K562 (cell line): ENCODE data around the gene FDPS. TPM values are rescaled to one million over a fixed set of nuclear protein-coding genes. Genes with fewer than 3 reads are reported as not detected.

Experiments used
- AFF4 ChIP-seq: sonication (generic); formaldehyde crosslinking; IDR thresholded peaks from 2 replicates; pipeline ENCODE4 v1.8.0; 2023; ENCODE audit warnings: mild to moderate bottlenecking, missing genetic modification reagents
- CAMTA2 ChIP-seq: fragments of 250-450 bp; sonication (Bioruptor Pico); conservative IDR thresholded peaks from 2 replicates; pipeline ENCODE4 v1.5.1; 2022
- GTF2A2 ChIP-seq: IDR thresholded peaks from 2 replicates; pipeline ENCODE4 v1.6.1; 2016; ENCODE audit warnings: mild to moderate bottlenecking, missing genetic modification characterization, missing compliant biosample characterization
- HDAC8 ChIP-seq: fragments of 450-650 bp; IDR thresholded peaks from 2 replicates; pipeline ENCODE4 v1.6.1; 2016; ENCODE audit warnings: mild to moderate bottlenecking, missing genetic modification characterization, moderate library complexity, missing compliant biosample characterization
- HIVEP1 ChIP-seq: fragments of 250-450 bp; sonication (Bioruptor Pico); IDR thresholded peaks from 2 replicates; pipeline ENCODE4 v1.4.0; 2020; ENCODE audit warnings: mild to moderate bottlenecking
- JUNB ChIP-seq: fragments of 450-650 bp; formaldehyde crosslinking; conservative IDR thresholded peaks from 2 replicates; pipeline ENCODE4 v1.4.0; 2020; ENCODE audit warnings: mild to moderate bottlenecking
- KLF10 ChIP-seq: fragments of 250-450 bp; sonication (Bioruptor Pico); IDR thresholded peaks from 2 replicates; pipeline ENCODE4 v1.6.1; 2021; ENCODE audit warnings: matching md5 sums
- MAX ChIP-seq: sonication (generic); formaldehyde crosslinking; IDR thresholded peaks from 2 replicates; pipeline ENCODE4 v1.9.0; 2022; ENCODE audit warnings: mild to moderate bottlenecking, missing genetic modification reagents
- MTA1 ChIP-seq: fragments of 450-650 bp; IDR thresholded peaks from 2 replicates; pipeline ENCODE4 v1.6.1; 2017; ENCODE audit warnings: borderline replicate concordance
- RFX7 ChIP-seq: fragments of 250-450 bp; sonication (Bioruptor Pico); IDR thresholded peaks from 2 replicates; pipeline ENCODE4 v1.5.1; 2021; ENCODE audit warnings: mild to moderate bottlenecking
- SIRT6 ChIP-seq: IDR thresholded peaks from one replicate; pipeline ENCODE4 v1.6.1; 2012; ENCODE audit warnings: low read depth, mild to moderate bottlenecking, control low read depth, inconsistent platforms, low read length, moderate library complexity
- ZBTB40 ChIP-seq, 2 experiments: fragments of 450-650 bp in 1 of 2; sonication (generic) in 1 of 2; formaldehyde crosslinking in 1 of 2; IDR thresholded peaks; 2 replicates each; pipeline versions ENCODE4 v1.7.1 to v1.9.0; 2016 to 2022; ENCODE audit warnings: inconsistent platforms in 1 of 2, mild to moderate bottlenecking in 1 of 2, missing genetic modification reagents in 1 of 2
- ZNF707 ChIP-seq: fragments of 250-450 bp; sonication (Bioruptor Pico); conservative IDR thresholded peaks from 2 replicates; pipeline ENCODE4 v1.8.0; 2022; ENCODE audit warnings: inconsistent platforms, mild to moderate bottlenecking, moderate library complexity
- ZNF785 ChIP-seq: fragments of 250-450 bp; sonication (Bioruptor Pico); IDR thresholded peaks from 2 replicates; pipeline ENCODE4 v1.4.0; 2020; ENCODE audit warnings: mild to moderate bottlenecking
- ZZZ3 ChIP-seq: fragments of 450-650 bp; IDR thresholded peaks from 2 replicates; pipeline ENCODE4 v1.6.1; 2016; ENCODE audit warnings: antibody characterized with exemption, mild to moderate bottlenecking, moderate library complexity
- polyA plus RNA-seq, 8 experiments: library from polyadenylated mRNA; depleted of rRNA in 4 of 8; stranded (reverse) in 5 of 8; unstranded in 3 of 8; fragments of >200 nt; fragmentation: Nextera tagmentation in 2 of 8; fragmentation: Illumina TruSeq in 1 of 8; extraction: Ambion mirVana in 2 of 8; extraction: Trizol in 1 of 8; gene quantifications; 2 replicates each; pipeline versions ENCODE4 v1.2.1 to v1.2.3, GENCODE V29; 2011 to 2014; ENCODE audit warnings: inconsistent platforms in 1 of 8, missing spikeins in 1 of 8
- total RNA-seq, 7 experiments: library from RNA; depleted of rRNA in 6 of 7; stranded (reverse); fragments of >200 nt in 6 of 7; fragmentation: Illumina TruSeq in 2 of 7; extraction: Trizol in 2 of 7; gene quantifications; 2 replicates each; pipeline versions ENCODE4 v1.2.1 to v1.2.3, GENCODE V29; 2011 to 2021; ENCODE audit warnings: low replicate concordance in 1 of 7

The FDPS gene
- total and polyA plus RNA-seq, 9 of the 15 experiments (the other 6 are each of a cell fraction or from before 2014, with no cell fraction given), result 247 to 884 (median 360) TPM

DNA sequence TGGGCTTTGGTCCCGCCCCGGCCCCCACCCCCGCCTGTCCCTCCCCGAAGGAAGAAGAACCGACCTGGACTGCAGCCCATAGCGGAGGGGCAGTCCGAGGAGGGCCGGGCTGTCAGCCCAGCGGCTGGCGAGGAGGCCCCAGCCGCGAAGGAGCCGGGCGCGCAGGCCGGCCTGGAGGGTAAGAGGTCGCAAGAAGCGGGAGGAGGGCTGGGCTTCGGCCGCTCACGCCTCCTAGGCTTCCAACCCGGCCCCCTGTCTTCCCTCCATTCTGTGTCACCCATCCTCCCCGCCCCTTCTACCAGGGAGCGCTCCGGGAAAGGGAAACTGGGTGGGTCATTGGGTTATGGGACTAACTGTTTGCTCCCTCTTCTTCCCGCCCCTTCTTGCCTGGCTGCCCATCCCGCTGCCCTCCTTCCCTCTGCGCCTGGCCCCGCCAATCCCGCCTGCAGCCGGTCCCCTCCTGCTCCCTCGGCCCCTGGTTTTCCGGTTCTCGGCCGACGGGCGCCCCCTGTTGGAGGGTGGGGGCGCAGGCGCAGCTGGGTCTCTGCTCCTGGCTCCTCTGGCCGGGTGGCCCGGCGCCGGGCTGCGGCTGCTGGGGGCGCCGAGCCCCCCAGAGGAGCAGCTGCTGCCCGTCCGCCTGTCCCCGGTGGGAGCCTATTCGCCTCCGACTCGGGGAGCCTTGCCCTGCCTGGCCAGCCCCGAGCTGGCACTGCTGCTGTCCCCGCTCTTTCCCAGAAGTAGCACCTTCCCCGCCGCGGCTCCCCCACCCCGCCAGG, 14.5 kb downstream of the FDPS start (continued):
- peak; percentile 80 for TF ChIP-seq AFF4 (CRISPR knock-in tag)
- no peak for TF ChIP-seq KLF10 (CRISPR knock-in tag)
- TF ChIP-seq CAMTA2, result no peak
- TF ChIP-seq RFX7, result no peak
- no peak for TF ChIP-seq ZNF707 (CRISPR knock-in tag)
- TF ChIP-seq MTA1, result 0 out of 2 replicates have a peak, but pooled peaks have one; percentile 35
- no peak for TF ChIP-seq ZNF785
- no peak for TF ChIP-seq HDAC8 (tag)
- TF ChIP-seq ZBTB40 (IDR thresholded peaks at IDR 0.05), result peak; percentile 71
- TF ChIP-seq ZBTB40 (CRISPR knock-in tag; IDR thresholded peaks at IDR 0.05), result no peak
- no peak for TF ChIP-seq ZZZ3
- no peak for TF ChIP-seq JUNB (CRISPR knock-in tag)
- TF ChIP-seq SIRT6, result no peak
- no peak for TF ChIP-seq GTF2A2 (tag)
- no peak for TF ChIP-seq HIVEP1
- peak; percentile 60 for TF ChIP-seq MAX
